ENCODE results near the gene EIF1AD. TPM values are rescaled to one million over a fixed set of nuclear protein-coding genes. Genes with fewer than 3 reads are reported as not detected.
"Not testable (repeated sequence)": the region's sequence is repeated elsewhere in the genome, so short reads cannot be mapped to it uniquely, and the experiment has no call there.

The EIF1AD gene
- total RNA-seq, 1 donor from 2014 or later: 45.3 TPM

- H3K4me3 ChIP-seq (ENCODE audit: low read depth, low read length): no peak overlapping the region
- no peak for DNase-seq (ENCODE audit: low read depth)
- no peak for TF ChIP-seq CTCF (conservative IDR thresholded peaks at IDR 0.05; ENCODE audit: low read depth, low read length)
Observed at GRCh38 chr11:66036334-66036710, 34.4 kb upstream of the EIF1AD start.

- no peak for TF ChIP-seq CTCF (conservative IDR thresholded peaks at IDR 0.05; ENCODE audit: low read depth, low read length)
- H3K4me3 ChIP-seq (ENCODE audit: low read depth, low read length): no peak overlapping the region
- DNase-seq (ENCODE audit: low read depth): no peak
Observed at GRCh38 chr11:66035653-66036333, 33.8 kb upstream of the EIF1AD start.

GRCh38 chr11:66032957-66033735, 31.2 kb upstream of the EIF1AD start:
- TF ChIP-seq CTCF (conservative IDR thresholded peaks at IDR 0.05; ENCODE audit: low read depth, low read length): no peak
- no peak for DNase-seq (ENCODE audit: low read depth)
- H3K4me3 ChIP-seq (ENCODE audit: low read depth, low read length): no peak overlapping the region

GRCh38 chr11:66026017-66026529, 24.1 kb upstream of the EIF1AD start, which contains the start of gene CATSPER1:
Gene CATSPER1, minus strand, starts transcription at chr11:66026479. Its CDS starts 100 bp downstream, at chr11:66026379.
- H3K4me3 ChIP-seq (ENCODE audit: low read depth, low read length): no peak within 1 kb of the TSS
- DNase-seq (ENCODE audit: low read depth): no peak
- no peak for TF ChIP-seq CTCF (conservative IDR thresholded peaks at IDR 0.05; ENCODE audit: low read depth, low read length)

- H3K4me3 ChIP-seq (ENCODE audit: low read depth, low read length); DNase-seq (ENCODE audit: low read depth): not testable (repeated sequence)
Observed at GRCh38 chr11:66023186-66023440, 21.2 kb upstream of the EIF1AD start.

- DNase-seq (ENCODE audit: low read depth): no peak
- H3K4me3 ChIP-seq (ENCODE audit: low read depth, low read length): peak overlapping the region; percentile 33
- peak; percentile 84 for TF ChIP-seq CTCF (conservative IDR thresholded peaks at IDR 0.05; ENCODE audit: low read depth, low read length)
Observed at GRCh38 chr11:66022401-66023185, 20.6 kb upstream of the EIF1AD start.
